GM18519 (cell line): ENCODE data around the gene TIAM2.
"Not testable (repeated sequence)": the region's sequence is repeated elsewhere in the genome, so short reads cannot be mapped to it uniquely, and the experiment has no call there.

Experiments
- ATAC-seq: cut with Tn5 transposase; IDR thresholded peaks from one replicate; pipeline ENCODE4 v1.9.1; 2021; ENCODE audit warnings: mild to moderate bottlenecking, moderate library complexity; ENCODE audit not compliant: unreplicated experiment, low FRiP score

Gene TIAM2

GRCh38 chr6:154995254-154996015 lies at the start of gene TIAM2:
TIAM2 (plus strand) TSS chr6:154995315; CDS start chr6:155129224, 133,909 bp downstream.
- ATAC-seq = no peak

GRCh38 chr6:154950979-154951344 lies 44.2 kb upstream of the TIAM2 start:
- ATAC-seq = no peak

- ATAC-seq = peak; percentile 73
These were observed 43.5 kb upstream of the TIAM2 start for GRCh38 chr6:154951345-154952200.

GRCh38 chr6:154953644-154954043 lies 41.5 kb upstream of the TIAM2 start:
- no peak for ATAC-seq

GRCh38 chr6:154954347-154954746 lies 40.8 kb upstream of the TIAM2 start:
- no peak for ATAC-seq

GRCh38 chr6:154956771-154957522 lies 38.2 kb upstream of the TIAM2 start:
- no peak for ATAC-seq

- no peak for ATAC-seq
These were observed 36.6 kb upstream of the TIAM2 start for GRCh38 chr6:154958469-154958868.

- ATAC-seq = no peak
These were observed 34.7 kb upstream of the TIAM2 start for GRCh38 chr6:154960299-154960843.

GRCh38 chr6:154960854-154961530 lies 34.1 kb upstream of the TIAM2 start:
- ATAC-seq = no peak

- no peak for ATAC-seq
These were observed 32.4 kb upstream of the TIAM2 start for GRCh38 chr6:154962753-154963152.

GRCh38 chr6:154966065-154966770 lies 28.9 kb upstream of the TIAM2 start:
- not testable (repeated sequence) for ATAC-seq

GRCh38 chr6:154969796-154970195 lies 25.3 kb upstream of the TIAM2 start:
- no peak for ATAC-seq

GRCh38 chr6:154974485-154975149 lies 20.5 kb upstream of the TIAM2 start:
- no peak for ATAC-seq

- ATAC-seq = no peak
These were observed 17.5 kb upstream of the TIAM2 start for GRCh38 chr6:154977588-154977987.

- ATAC-seq = no peak
These were observed 14.6 kb upstream of the TIAM2 start for GRCh38 chr6:154980273-154981078.

- peak; percentile 73 for ATAC-seq
These were observed 13.8 kb upstream of the TIAM2 start for GRCh38 chr6:154981079-154981870.

GRCh38 chr6:154984146-154984545 lies 11.0 kb upstream of the TIAM2 start:
- ATAC-seq = no peak
